GM21381 (cell line): ENCODE results near the gene MUCL3.
"Not testable (repeated sequence)": the region's sequence is repeated elsewhere in the genome, so short reads cannot be mapped to it uniquely, and the experiment has no call there.

Source experiments
- ATAC-seq: cut with Tn5 transposase; IDR thresholded peaks from one replicate; pipeline ENCODE4 v1.9.1; 2021; ENCODE audit warnings: mild to moderate bottlenecking, moderate library complexity; ENCODE audit not compliant: unreplicated experiment

The MUCL3 gene

DNA sequence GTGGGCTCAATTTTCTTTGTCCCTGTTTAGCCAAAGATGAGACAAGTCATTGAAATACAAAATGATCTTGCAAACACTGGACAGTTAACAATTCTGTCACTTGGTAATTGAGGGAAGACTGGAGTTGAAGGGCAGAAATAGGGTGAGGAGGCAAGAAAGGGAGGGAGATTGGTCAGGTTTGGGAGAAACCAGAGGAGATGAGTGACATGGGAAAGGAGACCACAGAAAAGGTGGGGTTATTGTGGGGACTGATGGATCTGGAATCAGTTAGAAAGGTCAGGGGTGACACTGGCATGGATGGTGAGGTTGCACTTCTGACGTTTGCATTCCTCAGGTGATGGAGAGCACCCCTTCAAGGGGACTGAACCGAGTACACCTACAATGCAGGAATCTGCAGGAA lies 32.1 kb upstream of the MUCL3 start:
- no peak for ATAC-seq

DNA sequence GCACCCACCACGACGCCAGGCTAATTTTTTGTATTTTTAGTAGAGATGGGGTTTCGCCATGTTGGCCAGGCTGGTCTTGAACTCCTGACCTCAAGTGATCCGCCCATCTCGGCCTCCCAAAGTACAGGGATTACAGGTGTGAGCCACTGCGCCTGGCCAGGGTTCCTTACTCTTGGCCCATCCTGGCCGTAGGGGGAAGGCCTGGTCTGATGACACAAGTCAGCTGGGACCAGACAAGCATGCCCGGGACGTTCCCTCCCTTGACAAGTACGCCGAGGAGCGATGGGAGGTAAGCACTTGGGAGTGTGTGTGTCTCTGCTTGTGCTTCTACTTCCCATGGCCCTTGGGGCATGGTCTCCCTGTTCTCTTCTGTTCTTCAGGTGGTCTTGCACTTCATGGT lies 30.3 kb upstream of the MUCL3 start:
- not testable (repeated sequence) for ATAC-seq

DNA sequence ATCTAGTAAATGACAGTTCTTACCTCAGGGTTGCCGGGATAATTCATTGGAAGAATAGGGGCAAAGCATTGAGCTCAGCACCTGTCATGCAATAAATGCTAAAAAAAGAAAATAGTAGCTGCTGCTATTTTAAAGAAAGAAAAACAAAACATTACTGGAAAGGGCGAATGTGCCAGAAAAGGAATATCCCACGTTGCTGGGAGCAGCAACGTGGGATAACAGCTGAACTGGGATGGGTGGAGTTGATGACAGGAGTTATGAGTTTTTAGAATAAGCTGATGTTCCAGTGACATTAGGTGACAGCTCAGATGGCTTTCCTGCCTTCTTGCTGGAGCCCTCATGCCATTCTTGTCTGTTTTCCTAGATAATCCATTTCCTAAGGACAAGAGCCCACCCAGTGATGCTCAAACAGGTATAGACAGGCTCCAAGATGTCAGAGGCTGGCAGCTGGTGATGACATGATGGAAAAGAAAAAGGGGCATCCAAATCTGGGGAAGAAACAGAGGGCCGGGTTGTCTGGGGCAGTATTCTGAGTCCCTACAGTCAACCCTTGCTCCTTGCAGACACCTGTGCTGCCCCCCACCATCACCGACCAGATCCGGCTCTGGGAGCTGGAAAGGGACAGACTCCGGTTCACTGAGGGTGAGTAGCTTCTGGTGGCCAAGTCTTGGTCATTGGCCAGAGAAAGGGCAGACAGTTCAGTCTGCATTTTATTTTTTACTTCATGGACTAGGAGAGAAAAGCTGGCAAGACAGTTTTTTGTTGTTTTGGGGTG lies 27.8 kb upstream of the MUCL3 start:
- ATAC-seq: no peak

DNA sequence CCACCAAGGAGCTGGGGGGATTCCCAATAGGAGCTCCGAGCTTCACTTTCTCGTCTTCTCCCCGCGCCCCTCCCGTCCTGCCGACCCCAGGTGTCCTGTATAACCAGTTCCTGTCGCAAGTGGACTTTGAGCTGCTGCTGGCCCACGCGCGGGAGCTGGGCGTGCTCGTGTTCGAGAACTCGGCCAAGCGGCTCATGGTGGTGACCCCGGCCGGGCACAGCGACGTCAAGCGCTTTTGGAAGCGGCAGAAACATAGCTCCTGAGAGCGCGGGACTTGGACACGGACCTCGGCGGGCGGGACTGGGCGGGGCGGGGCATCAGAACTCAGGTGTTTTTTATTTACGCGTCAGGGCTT lies 27.1 kb upstream of the MUCL3 start:
- ATAC-seq: peak; percentile 1

DNA sequence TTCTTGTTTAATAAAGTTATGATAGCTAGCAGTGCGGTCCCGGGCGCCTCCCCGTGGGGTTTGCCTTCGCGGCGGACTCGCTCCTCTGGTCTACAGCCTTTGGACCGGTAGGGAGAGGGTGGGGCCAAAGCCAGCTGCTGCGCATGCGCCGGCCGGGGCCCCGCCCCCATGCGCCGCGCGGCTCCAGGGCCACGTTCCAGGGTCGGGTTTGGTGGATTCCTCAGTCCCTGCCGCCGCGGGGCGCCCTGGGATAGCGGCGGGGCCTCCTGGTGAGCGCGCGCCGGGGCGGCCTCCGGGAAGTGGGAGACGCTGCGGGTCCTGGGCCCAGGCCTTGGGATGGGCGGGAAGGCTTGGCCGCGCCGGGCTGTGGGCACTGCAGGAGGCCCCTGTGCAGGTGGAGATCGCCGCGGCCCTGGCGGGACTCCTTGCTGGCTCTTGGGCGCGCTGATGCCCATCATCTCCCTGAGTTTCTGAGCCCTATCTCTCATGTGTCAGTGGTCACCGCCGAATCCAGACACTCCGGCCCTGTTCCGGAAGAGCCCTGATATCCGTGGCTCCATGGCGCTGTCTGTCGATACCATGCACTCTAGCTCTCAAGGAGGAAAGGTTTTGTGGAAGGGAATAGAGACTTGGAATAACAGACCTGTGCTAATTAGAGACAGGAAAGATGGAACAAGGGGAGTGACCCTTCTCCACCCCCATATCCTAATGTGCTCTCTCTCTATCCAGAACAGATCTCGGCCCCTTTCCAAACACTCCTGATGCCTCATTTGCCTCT lies 26.5 kb upstream of the MUCL3 start, which contains the start of gene VARS2:
TSS of gene VARS2 (plus strand) at position 163 of the 778 bp plus-strand sequence. CDS start at position 762, 599 bp downstream.
- peak; percentile 94 for ATAC-seq

DNA sequence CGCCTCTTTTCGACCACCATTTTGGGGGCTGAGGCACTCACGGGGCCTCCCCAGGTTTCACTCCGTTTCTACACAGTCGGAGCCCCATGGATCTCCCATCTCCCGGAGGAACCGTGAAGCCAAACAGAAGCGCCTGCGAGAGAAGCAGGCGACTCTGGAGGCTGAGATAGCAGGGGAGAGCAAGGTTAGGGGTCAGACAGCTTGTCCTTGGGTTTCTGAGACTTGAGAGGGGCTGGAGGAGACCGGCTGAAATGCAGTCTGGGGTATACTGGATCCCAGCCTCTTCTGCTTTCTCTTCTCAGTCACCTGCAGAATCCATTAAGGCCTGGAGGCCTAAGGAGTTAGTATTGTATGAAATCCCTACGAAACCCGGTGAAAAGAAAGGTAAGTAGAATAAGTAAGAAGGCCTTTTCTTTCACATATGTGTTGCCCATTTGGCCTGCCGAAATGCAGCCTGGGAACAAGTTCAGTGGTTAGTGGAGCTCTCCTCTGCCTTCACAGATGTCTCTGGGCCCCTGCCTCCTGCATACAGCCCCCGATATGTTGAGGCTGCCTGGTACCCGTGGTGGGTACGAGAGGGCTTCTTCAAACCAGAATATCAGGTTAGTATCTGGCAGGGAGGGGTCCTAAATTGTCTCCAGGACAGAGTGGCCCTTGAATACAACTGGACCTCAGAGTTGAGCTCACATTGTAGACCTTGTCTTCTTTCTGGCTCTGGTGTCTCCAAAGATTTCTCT lies 25.8 kb upstream of the MUCL3 start:
- ATAC-seq: no peak

DNA sequence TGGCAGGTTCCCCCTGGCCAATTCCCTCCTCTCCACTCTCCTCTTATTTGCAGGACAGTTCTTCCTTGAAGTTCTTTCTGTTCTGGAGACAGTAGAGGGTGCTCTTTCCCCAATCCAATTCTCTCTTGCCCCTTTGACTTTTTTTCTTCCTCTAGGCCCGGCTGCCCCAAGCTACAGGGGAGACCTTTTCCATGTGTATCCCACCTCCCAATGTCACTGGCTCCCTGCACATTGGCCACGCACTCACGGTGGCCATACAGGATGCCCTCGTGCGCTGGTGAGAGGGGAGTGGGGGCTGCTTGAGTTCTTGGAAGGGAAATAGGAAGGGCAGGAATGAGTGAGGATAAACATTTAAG lies 25.2 kb upstream of the MUCL3 start:
- no peak for ATAC-seq

DNA sequence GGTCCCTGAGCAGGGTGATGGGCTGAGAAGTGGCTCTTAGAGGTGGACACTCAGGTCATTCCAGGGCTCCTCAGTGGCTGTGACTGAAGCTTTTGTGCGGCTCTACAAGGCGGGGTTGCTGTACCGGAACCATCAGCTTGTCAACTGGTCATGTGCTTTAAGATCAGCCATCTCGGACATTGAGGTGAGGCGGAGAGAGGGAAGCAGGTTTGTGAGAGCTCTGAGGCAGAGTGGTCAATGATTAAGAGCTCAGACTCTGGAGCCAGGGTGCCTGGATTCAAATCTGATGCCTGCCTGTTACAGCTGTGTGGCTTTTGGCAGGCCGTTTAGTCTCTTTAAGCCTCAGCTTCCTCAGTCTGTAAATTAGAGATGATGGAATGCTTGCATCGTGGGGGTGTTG lies 23.7 kb upstream of the MUCL3 start:
- ATAC-seq: no peak

DNA sequence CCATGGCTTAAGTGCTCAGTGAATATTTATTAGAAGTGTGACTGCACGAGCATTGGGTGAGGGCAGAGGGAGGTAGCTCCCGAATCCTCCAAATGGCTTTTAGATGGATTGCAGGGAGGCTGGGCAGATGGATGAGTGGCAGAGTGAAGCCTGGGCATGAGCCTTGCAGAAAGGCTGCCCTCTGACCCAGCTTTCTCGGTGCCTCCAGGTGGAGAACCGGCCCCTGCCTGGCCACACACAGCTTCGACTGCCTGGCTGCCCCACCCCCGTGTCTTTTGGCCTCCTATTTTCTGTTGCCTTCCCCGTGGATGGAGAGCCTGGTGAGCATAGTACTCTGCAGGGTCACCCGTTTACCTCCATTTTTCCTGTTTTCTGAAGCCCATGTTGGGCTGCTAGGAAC lies 23.3 kb upstream of the MUCL3 start:
- ATAC-seq: no peak

DNA sequence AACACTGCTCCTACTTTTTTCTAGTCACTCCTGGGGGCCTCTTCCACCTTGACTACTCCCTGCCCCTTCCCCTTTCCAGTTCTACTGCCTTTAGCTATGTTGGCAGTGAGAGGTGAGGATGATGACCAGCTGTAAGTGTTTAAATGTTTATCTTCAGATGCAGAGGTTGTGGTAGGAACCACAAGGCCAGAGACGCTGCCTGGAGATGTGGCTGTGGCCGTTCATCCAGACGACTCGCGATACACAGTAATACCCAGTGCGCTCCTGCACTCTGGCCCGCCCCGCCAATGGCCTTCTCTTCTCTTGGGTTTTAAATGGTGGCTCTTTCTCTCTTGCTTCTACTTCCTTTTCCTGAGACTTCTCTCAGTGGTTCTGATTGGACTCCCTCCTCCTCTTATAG lies 22.1 kb upstream of the MUCL3 start:
- no peak for ATAC-seq

DNA sequence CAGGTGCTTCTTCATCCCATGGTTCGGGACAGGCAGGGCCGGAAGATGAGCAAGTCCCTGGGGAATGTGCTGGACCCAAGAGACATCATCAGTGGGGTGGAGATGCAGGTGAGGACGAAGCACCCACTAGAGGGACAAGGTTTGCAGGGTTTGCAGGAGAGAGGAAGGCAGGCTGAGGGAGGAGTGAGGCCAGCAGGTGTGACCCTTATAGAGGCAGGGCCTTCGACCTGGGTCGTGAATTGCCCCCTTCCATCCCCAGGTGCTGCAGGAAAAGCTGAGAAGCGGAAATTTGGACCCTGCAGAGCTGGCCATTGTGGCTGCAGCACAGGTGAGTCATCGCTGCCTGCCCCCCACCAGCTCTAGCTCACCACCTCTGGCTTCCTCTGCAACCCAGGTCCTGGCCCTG lies 18.3 kb upstream of the MUCL3 start:
- no peak for ATAC-seq

DNA sequence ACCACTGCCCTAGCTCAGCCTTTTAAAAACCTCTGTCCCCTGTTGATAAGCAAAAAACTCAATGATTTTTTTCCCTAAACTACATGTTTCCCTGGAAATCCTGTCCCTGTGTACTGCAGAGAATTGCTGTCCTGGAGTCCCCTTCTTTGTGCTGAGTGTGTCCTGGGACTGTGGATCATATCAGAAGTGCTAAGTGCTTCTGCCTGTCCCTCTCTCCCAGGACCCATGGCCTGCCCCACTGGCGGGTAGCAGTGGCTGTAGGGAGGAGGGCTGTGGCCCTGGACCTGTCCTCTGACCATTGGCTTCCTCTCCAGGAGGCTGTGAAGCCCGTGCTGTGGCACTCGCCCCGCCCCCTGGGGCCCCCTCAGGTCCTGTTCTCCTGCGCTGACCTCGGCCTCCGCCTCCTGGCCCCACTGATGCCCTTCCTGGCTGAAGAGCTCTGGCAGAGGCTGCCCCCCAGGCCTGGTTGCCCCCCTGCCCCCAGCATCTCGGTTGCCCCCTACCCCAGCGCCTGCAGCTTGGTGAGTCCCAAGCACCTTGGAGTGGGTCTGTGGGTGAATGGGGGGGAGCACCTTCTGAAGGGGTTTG lies 16.6 kb upstream of the MUCL3 start:
- not testable (repeated sequence) for ATAC-seq

DNA sequence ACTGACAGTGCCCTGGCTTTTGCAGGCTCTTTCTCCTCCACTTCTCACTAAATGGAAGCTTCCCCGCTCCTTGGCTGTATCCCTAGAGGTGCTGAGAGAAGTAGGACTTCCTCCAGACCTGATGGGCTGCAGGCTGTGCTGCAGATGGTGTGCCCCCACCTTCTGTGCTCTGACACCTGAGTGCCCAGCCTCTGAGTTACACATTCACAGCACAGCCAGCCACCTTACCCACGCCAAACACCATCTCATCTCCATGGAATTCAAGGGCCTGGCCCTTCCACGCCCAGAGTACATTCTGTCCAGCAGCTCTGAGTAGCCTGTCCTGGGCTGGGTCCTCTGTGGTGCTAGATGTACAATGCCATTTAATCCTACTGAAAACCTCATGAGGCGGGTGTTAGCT lies 14.1 kb upstream of the MUCL3 start:
- ATAC-seq: no peak

DNA sequence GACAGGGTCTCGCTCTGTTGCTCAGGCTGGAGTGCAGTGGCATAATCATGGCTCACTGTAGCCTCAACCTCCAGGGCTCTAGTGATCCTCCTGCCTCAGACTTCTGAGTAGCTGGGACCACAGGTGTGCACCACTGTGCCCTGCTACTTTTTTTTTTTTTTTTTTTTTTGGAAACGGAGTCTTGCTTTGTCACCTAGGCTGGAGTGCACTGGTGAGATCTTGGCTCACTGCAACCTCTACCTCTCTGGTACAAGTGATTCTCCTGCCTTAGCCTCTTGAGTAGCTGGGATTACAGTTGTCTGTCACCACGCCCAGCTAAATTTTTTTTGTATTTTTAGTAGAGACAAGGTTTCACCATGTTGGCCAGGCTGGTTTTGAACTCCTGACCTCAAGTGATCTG lies 13.7 kb upstream of the MUCL3 start:
- not testable (repeated sequence) for ATAC-seq

DNA sequence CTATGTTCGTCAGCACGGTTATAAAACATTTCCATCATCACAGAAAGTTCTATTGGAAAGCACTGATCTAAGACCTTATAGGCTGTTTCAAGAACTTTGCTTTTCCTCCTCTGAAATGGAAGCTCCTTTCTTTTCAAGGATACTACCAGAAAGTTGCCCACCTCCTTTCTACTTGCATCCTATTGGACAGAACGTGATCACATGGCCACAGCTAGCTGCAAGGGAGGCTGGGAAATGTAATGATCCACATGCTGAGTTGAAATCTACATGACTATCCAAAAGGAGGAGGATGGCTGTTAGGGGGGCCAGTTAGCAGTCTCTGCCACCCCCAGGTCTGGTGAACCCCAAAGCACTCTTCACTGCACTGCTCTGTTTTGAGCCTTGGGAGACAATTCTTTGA lies 12.1 kb upstream of the MUCL3 start:
- ATAC-seq: no peak

DNA sequence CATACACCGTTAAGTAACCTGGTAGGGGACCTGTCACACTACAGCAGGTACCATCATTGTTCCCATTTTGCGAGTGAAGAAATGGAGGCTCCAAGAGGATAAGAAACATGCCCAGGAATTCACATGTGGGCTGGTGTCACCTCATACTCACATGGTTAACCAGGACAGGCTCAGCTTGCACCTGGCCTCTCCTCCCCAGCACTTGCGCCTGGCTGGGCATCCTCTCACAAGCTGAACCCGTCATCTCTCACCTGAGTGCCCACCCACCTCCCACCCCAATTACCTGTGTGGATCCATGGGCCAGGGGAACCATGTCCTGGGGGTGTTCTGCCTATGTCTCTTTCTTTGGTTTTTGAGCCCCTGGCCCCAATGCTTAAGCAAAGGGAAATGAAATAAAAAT lies 10.3 kb upstream of the MUCL3 start:
- no peak for ATAC-seq

DNA sequence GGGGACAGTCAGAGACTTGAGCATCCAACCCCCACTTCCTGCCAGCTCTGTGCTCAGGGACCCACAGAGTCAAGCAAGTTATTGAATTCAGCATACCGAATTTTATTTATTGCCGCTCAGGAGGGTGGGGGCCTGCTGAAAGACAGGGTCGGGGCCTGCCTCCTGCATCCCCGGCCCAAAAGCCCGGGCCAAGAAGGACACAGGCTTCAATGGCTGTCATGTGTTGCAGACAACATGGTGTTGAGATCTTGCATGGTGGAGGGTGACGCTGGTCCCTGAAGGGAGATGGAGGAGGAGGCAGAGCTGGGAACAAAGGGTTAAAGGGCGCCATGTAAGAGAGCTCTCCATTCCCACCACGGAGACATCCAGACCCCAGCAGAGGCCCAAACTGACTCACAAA lies 9.5 kb upstream of the MUCL3 start:
- no peak for ATAC-seq

DNA sequence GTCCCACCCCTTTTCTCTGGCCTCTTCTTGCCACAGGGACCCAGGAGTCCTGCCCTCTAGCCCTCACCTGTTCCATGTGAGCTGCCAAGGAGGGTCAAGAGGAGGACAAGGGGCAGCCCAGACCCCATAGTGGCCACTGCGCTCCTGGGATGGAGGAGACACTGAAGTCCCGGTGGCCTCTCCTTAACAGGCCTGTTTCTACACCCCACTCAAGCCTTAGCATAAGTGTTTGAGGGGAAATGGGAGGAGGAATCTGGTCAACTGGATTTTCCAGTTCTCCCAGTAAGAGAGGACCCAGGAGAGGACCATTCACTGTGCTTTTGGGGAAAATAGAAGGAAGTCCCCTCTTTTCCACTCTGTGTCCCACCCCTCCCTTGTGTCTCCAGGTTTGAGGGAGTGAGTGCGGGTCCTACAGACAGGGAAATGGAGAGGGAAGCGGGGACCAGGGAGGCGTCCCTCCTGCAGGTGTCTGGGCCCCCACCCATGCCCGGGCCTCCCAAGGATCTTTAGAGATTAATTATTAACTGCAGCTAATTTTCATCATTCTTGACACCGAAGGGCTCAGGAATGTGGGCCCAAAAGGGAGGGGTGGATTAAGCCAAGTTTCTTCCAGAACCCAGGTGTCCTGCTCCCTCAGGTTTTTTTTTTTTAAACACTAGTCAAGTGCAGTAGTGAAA lies 8.7 kb upstream of the MUCL3 start, which contains the start of gene SFTA2:
TSS of gene SFTA2 (minus strand) at position 202 of the 677 bp plus-strand sequence. CDS start at position 128, 74 bp downstream.
- ATAC-seq: no peak

DNA sequence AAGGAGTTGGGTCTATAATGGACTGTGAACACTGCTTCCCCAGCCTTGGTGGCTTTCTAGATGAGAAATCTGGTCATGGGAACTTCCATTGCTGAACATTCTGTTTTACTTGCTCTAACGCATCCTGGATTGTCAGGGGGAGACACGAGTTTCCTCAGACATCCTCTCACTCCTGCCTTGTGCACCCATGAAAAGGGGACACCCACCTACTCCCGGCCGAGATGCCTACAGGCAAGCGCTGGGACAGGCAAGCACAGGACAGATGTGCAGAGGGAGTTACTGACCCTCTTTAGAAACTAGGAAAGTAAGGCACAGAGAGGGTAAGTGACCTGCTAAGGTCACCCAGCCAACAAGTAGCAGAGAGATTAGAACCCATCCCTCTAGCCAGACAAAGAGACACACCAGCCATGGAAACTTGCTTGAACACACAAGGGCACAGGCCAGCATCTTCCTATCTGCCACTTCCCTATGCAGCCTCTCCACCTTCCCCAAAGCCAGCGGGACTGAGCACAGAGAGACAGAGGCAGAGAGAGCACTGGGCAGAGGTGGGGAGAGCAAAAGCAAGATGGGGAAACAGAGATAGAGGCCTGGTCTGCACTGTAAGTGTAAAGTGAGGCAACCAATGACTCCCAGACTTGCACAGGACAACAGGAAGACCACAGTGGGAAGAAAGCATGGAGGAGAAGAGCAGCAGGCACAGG lies 8.0 kb upstream of the MUCL3 start:
- no peak for ATAC-seq

DNA sequence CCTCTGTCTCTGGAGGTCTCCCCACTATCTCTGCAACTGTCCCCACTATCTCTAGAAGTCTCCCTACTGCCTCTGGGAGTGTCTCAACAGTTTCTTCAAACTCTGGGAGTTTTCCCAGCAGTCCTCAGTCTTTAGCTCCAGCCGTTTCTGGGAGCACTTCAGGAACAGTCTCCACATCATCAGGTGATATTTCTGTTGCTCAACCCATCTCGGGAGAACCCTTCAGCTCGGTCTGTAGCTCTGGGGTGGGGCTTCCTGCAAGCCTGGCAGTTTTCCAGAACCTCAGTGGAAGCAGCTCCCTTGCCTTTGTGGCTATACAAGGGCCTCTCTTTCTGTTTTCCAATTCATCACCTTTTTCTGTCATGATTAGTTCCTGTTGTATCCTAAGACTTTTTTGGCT lies 5.8 kb upstream of the MUCL3 start:
- no peak for ATAC-seq
